Measurements from ENCODE around the gene PAK6. TPM values are rescaled to one million over a fixed set of nuclear protein-coding genes. Genes with fewer than 3 reads are reported as not detected.

Gene PAK6
- total RNA-seq, 1 donor from 2014 or later = 13.2 TPM

GRCh38 chr15:40274350-40275274 is 35.7 kb downstream of the PAK6 start:
- Mint-ChIP-seq H3K4me3 (ENCODE audit: low read depth) (no peak overlapping the region), H3K27ac (no peak overlapping the region), H3K36me3 (ENCODE audit: insufficient read depth) (peaks cover 3% of the 10 kb centered on the region), H3K27me3 (peaks cover 16% of the 10 kb centered on the region), H3K9me3 (ENCODE audit: low read depth) (no peaks in the 10 kb centered on the region), H3K4me1 (ENCODE audit: low read depth) (peaks cover 12% of the 10 kb centered on the region)
- TF ChIP-seq CTCF (IDR thresholded peaks at IDR 0.05; ENCODE audit: unreplicated experiment) = peak; percentile 100
- DNase-seq (ENCODE audit: low spot score, unreplicated experiment) = peak; percentile 78

- Mint-ChIP-seq H3K4me1 (ENCODE audit: low read depth) (peaks cover 12% of the 10 kb centered on the region), H3K4me3 (ENCODE audit: low read depth) (no peak overlapping the region), H3K27me3 (peaks cover 23% of the 10 kb centered on the region), H3K27ac (no peak overlapping the region), H3K36me3 (ENCODE audit: insufficient read depth) (peaks cover 3% of the 10 kb centered on the region), H3K9me3 (ENCODE audit: low read depth) (no peaks in the 10 kb centered on the region)
- no peak for TF ChIP-seq CTCF (IDR thresholded peaks at IDR 0.05; ENCODE audit: unreplicated experiment)
- DNase-seq (ENCODE audit: low spot score, unreplicated experiment) = no peak
Measured at GRCh38 chr15:40275523-40275922, 36.7 kb downstream of the PAK6 start.

GRCh38 chr15:40275954-40276353 is 37.1 kb downstream of the PAK6 start:
- TF ChIP-seq CTCF (IDR thresholded peaks at IDR 0.05; ENCODE audit: unreplicated experiment) = no peak
- peaks cover 3% of the 10 kb centered on the region for H3K36me3 Mint-ChIP-seq (ENCODE audit: insufficient read depth)
- no peak overlapping the region for H3K27ac Mint-ChIP-seq
- peaks cover 27% of the 10 kb centered on the region for H3K27me3 Mint-ChIP-seq
- no peak for DNase-seq (ENCODE audit: low spot score, unreplicated experiment)
- H3K4me3 Mint-ChIP-seq (ENCODE audit: low read depth) = no peak overlapping the region
- no peaks in the 10 kb centered on the region for H3K9me3 Mint-ChIP-seq (ENCODE audit: low read depth)
- H3K4me1 Mint-ChIP-seq (ENCODE audit: low read depth) = peaks cover 12% of the 10 kb centered on the region

- Mint-ChIP-seq H3K36me3 (ENCODE audit: insufficient read depth) (peaks cover 3% of the 10 kb centered on the region), H3K4me1 (ENCODE audit: low read depth) (peaks cover 12% of the 10 kb centered on the region), H3K9me3 (ENCODE audit: low read depth) (no peaks in the 10 kb centered on the region), H3K4me3 (ENCODE audit: low read depth) (no peak overlapping the region), H3K27me3 (peaks cover 31% of the 10 kb centered on the region), H3K27ac (no peak overlapping the region)
- no peak for TF ChIP-seq CTCF (IDR thresholded peaks at IDR 0.05; ENCODE audit: unreplicated experiment)
- no peak for DNase-seq (ENCODE audit: low spot score, unreplicated experiment)
Measured at GRCh38 chr15:40276927-40277326, 38.1 kb downstream of the PAK6 start.

- Mint-ChIP-seq H3K36me3 (ENCODE audit: insufficient read depth) (peaks cover 3% of the 10 kb centered on the region), H3K9me3 (ENCODE audit: low read depth) (no peaks in the 10 kb centered on the region), H3K4me3 (ENCODE audit: low read depth) (no peak overlapping the region), H3K27me3 (peaks cover 31% of the 10 kb centered on the region), H3K27ac (no peak overlapping the region), H3K4me1 (ENCODE audit: low read depth) (peaks cover 12% of the 10 kb centered on the region)
- TF ChIP-seq CTCF (IDR thresholded peaks at IDR 0.05; ENCODE audit: unreplicated experiment) = no peak
- no peak for DNase-seq (ENCODE audit: low spot score, unreplicated experiment)
Measured at GRCh38 chr15:40277471-40277870, 38.6 kb downstream of the PAK6 start.

All from progenitor cell of endocrine pancreas (in vitro differentiated cells).